Measurements from ENCODE around the gene ARHGAP45. TPM values are rescaled to one million over a fixed set of nuclear protein-coding genes. Genes with fewer than 3 reads are reported as not detected.
A peak's percentile ranks its signal among the peaks of the same experiment; 100 is the strongest.

The ARHGAP45 gene
- total and polyA plus RNA-seq, 9 of the 15 experiments (the other 6 are each of a cell fraction or from before 2014, with no cell fraction given), result 0.08 to 22.1 (median 4.2) TPM

DNA sequence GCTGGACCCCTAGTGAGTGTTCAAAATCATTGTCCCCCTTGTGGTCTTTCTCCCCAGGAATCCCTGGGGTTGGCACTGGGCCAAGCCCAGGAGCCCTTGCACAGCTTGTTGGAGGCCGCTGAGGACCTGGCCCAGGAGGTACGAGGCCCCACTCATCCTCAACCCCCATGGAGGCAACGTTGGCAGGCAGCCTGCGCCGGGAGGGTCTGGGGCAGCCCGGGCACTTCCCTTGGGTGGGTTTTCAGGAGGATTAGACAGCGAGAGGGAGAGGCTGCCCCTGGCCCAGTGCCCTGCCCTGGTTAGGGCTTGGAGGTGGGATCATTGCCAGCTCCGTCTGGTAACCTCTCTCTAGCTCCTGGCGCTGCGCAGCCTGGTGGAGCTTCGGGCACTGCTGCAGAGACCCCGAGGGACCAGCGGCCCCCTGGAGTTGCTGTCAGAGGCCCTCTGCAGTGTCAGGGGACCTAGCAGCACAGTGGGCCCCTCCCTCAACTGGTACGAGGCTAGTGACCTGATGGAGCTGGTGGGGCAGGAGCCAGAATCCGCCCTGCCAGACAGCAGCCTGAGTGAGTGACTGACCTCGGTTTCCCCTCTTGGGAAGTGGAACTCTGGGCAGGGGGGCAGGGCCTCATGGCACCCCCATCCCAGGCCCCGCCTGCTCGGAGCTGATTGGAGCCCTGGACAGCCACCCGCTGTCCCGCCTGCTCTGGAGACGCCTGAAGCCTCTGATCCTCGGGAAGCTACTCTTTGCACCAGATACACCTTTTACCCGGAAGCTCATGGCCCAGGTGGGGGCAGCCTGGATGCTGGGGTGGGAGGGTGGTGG is 24.1 kb upstream of the ARHGAP45 start (continued):
- TF ChIP-seq, protein P1, sequence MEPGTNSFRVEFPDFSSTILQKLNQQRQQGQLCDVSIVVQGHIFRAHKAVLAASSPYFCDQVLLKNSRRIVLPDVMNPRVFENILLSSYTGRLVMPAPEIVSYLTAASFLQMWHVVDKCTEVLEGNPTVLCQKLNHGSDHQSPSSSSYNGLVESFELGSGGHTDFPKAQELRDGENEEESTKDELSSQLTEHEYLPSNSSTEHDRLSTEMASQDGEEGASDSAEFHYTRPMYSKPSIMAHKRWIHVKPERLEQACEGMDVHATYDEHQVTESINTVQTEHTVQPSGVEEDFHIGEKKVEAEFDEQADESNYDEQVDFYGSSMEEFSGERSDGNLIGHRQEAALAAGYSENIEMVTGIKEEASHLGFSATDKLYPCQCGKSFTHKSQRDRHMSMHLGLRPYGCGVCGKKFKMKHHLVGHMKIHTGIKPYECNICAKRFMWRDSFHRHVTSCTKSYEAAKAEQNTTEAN (CRISPR knock-in tag; IDR thresholded peaks at IDR 0.05), result no peak
- TF ChIP-seq NCOA4 (IDR thresholded peaks at IDR 0.05; ENCODE audit: partially characterized antibody) (no peak), HDGF (IDR thresholded peaks at IDR 0.05) (no peak), CTBP1 (IDR thresholded peaks at IDR 0.05; ENCODE audit: borderline replicate concordance) (no peak), XRCC4 (IDR thresholded peaks at IDR 0.05; ENCODE audit: extremely low read depth, insufficient read depth, insufficient read length) (no peak), ADNP (tag; IDR thresholded peaks at IDR 0.05) (no peak), ERF (CRISPR knock-in tag; IDR thresholded peaks at IDR 0.05) (no peak), ZNF197 (CRISPR knock-in tag; IDR thresholded peaks at IDR 0.05; ENCODE audit: low read depth) (no peak), ETV5 (CRISPR knock-in tag; IDR thresholded peaks at IDR 0.05; ENCODE audit: low read depth) (peak; percentile 48; the same call in 1 of the 2 replicates), SRSF7 (optimal IDR thresholded peaks at IDR 0.05; ENCODE audit: low read depth, low read length) (no peak), POLR2AphosphoS5 (IDR thresholded peaks at IDR 0.05; ENCODE audit: control insufficient read depth, insufficient read depth, low read depth, low read length) (0 out of 2 replicates have a peak, but pooled peaks have one; percentile 7), RB1 (IDR thresholded peaks at IDR 0.05; ENCODE audit: low read depth) (no peak), PCBP1 (IDR thresholded peaks at IDR 0.05; ENCODE audit: low read depth, low read length, poor library complexity, severe bottlenecking) (no peak), NFIX (CRISPR knock-in tag; IDR thresholded peaks at IDR 0.05; ENCODE audit: low read depth) (peak; percentile 92), HDAC8 (tag; IDR thresholded peaks at IDR 0.05) (no peak), DPF2 (IDR thresholded peaks at IDR 0.05) (no peak), IRF2 (CRISPR knock-in tag; IDR thresholded peaks at IDR 0.05) (no peak), HNRNPK (IDR thresholded peaks at IDR 0.05; ENCODE audit: low read depth, low read length, poor library complexity, severe bottlenecking) (no peak), JUND (IDR thresholded peaks at IDR 0.05; ENCODE audit: borderline replicate concordance, low read depth, low read length) (no peak), JUND (tag; IDR thresholded peaks at IDR 0.05; ENCODE audit: borderline replicate concordance, low read depth, low read length) (no peak)
- TF ChIP-seq, protein P2, sequence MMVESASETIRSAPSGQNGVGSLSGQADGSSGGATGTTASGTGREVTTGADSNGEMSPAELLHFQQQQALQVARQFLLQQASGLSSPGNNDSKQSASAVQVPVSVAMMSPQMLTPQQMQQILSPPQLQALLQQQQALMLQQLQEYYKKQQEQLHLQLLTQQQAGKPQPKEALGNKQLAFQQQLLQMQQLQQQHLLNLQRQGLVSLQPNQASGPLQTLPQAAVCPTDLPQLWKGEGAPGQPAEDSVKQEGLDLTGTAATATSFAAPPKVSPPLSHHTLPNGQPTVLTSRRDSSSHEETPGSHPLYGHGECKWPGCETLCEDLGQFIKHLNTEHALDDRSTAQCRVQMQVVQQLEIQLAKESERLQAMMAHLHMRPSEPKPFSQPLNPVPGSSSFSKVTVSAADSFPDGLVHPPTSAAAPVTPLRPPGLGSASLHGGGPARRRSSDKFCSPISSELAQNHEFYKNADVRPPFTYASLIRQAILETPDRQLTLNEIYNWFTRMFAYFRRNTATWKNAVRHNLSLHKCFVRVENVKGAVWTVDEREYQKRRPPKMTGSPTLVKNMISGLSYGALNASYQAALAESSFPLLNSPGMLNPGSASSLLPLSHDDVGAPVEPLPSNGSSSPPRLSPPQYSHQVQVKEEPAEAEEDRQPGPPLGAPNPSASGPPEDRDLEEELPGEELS (CRISPR knock-in tag; IDR thresholded peaks at IDR 0.05; ENCODE audit: borderline replicate concordance), result no peak
- TF ChIP-seq, protein P3, sequence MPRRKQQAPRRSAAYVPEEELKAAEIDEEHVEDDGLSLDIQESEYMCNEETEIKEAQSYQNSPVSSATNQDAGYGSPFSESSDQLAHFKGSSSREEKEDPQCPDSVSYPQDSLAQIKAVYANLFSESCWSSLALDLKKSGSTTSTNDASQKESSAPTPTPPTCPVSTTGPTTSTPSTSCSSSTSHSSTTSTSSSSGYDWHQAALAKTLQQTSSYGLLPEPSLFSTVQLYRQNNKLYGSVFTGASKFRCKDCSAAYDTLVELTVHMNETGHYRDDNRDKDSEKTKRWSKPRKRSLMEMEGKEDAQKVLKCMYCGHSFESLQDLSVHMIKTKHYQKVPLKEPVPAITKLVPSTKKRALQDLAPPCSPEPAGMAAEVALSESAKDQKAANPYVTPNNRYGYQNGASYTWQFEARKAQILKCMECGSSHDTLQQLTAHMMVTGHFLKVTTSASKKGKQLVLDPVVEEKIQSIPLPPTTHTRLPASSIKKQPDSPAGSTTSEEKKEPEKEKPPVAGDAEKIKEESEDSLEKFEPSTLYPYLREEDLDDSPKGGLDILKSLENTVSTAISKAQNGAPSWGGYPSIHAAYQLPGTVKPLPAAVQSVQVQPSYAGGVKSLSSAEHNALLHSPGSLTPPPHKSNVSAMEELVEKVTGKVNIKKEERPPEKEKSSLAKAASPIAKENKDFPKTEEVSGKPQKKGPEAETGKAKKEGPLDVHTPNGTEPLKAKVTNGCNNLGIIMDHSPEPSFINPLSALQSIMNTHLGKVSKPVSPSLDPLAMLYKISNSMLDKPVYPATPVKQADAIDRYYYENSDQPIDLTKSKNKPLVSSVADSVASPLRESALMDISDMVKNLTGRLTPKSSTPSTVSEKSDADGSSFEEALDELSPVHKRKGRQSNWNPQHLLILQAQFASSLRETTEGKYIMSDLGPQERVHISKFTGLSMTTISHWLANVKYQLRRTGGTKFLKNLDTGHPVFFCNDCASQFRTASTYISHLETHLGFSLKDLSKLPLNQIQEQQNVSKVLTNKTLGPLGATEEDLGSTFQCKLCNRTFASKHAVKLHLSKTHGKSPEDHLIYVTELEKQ (CRISPR knock-in tag; IDR thresholded peaks at IDR 0.05), result no peak
